ENCODE measurements around the gene AQP11.

AQP11 gene

GRCh38 chr11:77637345-77638165, 47.8 kb downstream of the AQP11 start, which contains the start of gene CLNS1A:
Gene CLNS1A, minus strand, starts transcription at chr11:77637794. Its CDS starts 80 bp downstream, at chr11:77637714.
- no peaks in the 10 kb centered on the region for H3K9me3 ChIP-seq
- TF ChIP-seq CTCF (IDR thresholded peaks at IDR 0.05) = no peak
- peak within 1 kb of the TSS; percentile 80 to 87 for H3K27ac ChIP-seq
- peaks cover 0 to 32% (median 19%) of the 10 kb centered on the region in 4 donors for H3K4me1 ChIP-seq
- no peaks in the 10 kb centered on the region for H3K27me3 ChIP-seq
- no peaks in the 10 kb centered on the region for H3K36me3 ChIP-seq
- intact Hi-C loops (cut with DNase I; ENCODE audit: low total_unique reads) = no loop called here
- peak within 1 kb of the TSS; percentile 94 to 96 for H3K4me3 ChIP-seq
- DNase-seq = peak; percentile 89 to 91

- Histone ChIP-seq H3K4me3 (no peak overlapping the region), H3K36me3 (no peaks in the 10 kb centered on the region), H3K9me3 (no peaks in the 10 kb centered on the region), H3K27me3 (peaks cover 0 to 2% of the 10 kb centered on the region in 2 donors), H3K27ac (no peak overlapping the region), H3K4me1 (peaks cover 0 to 6% (median 5%) of the 10 kb centered on the region in 4 donors)
- TF ChIP-seq CTCF (IDR thresholded peaks at IDR 0.05) = no peak
- intact Hi-C loops (cut with DNase I; ENCODE audit: low total_unique reads) = no loop called here
- DNase-seq = no peak
Observed at GRCh38 chr11:77642228-77642627, 52.5 kb downstream of the AQP11 start.

- no peak for TF ChIP-seq CTCF (IDR thresholded peaks at IDR 0.05)
- intact Hi-C loops (cut with DNase I; ENCODE audit: low total_unique reads) = no loop called here
- Histone ChIP-seq H3K9me3 (no peaks in the 10 kb centered on the region), H3K4me3 (no peak overlapping the region), H3K36me3 (no peaks in the 10 kb centered on the region), H3K4me1 (no peaks in the 10 kb centered on the region), H3K27me3 (peaks cover 0 to 2% of the 10 kb centered on the region in 2 donors), H3K27ac (no peak overlapping the region)
- DNase-seq = no peak
Observed at GRCh38 chr11:77644887-77645286, 55.1 kb downstream of the AQP11 start.

- H3K4me3 ChIP-seq = no peak overlapping the region
- DNase-seq = no peak
- intact Hi-C loops (cut with DNase I; ENCODE audit: low total_unique reads) = no loop called here
Observed at GRCh38 chr11:77647654-77648305, 58.0 kb downstream of the AQP11 start.

GRCh38 chr11:77650123-77650522, 60.4 kb downstream of the AQP11 start:
- intact Hi-C loops (cut with DNase I; ENCODE audit: low total_unique reads) = no loop called here
- H3K9me3 ChIP-seq = no peaks in the 10 kb centered on the region
- H3K4me3 ChIP-seq = no peak overlapping the region
- peaks cover 0 to 2% of the 10 kb centered on the region in 2 donors for H3K27me3 ChIP-seq
- TF ChIP-seq CTCF (IDR thresholded peaks at IDR 0.05) = no peak
- H3K4me1 ChIP-seq = no peaks in the 10 kb centered on the region
- H3K36me3 ChIP-seq = no peaks in the 10 kb centered on the region
- no peak for DNase-seq
- H3K27ac ChIP-seq = no peak overlapping the region

More at GRCh38 chr11:77647654-77648305, 58.0 kb downstream of the AQP11 start:
- H3K4me1 ChIP-seq = no peaks in the 10 kb centered on the region
- H3K9me3 ChIP-seq = no peaks in the 10 kb centered on the region
- peaks cover 0 to 2% of the 10 kb centered on the region in 2 donors for H3K27me3 ChIP-seq
- TF ChIP-seq CTCF (IDR thresholded peaks at IDR 0.05) = no peak
- no peak overlapping the region for H3K27ac ChIP-seq
- H3K36me3 ChIP-seq = no peaks in the 10 kb centered on the region
